ENCODE results near the gene BTBD18. TPM values are rescaled to one million over a fixed set of nuclear protein-coding genes. Genes with fewer than 3 reads are reported as not detected.
"Not testable (repeated sequence)": the region's sequence is repeated elsewhere in the genome, so short reads cannot be mapped to it uniquely, and the experiment has no call there.

Gene BTBD18
- total RNA-seq, 1 experiment from 2014 or later, result not detected

GRCh38 chr11:57729479-57729878, 22.1 kb downstream of the BTBD18 start:
- DNase-seq (ENCODE audit: low spot score), result no peak

- DNase-seq (ENCODE audit: low spot score), result no peak
These were observed 22.8 kb downstream of the BTBD18 start for GRCh38 chr11:57728829-57729228.

DNA sequence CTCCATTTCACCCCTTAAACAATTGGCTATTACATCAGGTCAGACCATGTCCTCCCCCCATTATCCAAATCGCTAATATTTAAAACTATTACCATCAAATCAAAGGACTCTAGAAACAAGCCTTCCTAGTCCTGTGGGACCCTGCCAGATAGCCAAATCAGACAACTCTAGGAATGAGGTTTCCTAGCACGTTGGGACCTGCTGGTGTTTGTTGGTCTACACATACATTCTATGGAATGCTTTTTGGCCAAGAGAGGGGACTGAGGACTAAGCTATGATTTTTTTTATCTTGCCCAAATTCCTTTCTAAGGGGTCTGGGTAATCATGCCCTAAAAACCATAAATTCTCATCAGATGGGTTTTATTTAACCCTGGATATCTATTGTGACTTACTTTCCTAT, 24.4 kb downstream of the BTBD18 start:
- DNase-seq (ENCODE audit: low spot score), result no peak

GRCh38 chr11:57716726-57717125, 34.9 kb downstream of the BTBD18 start:
- DNase-seq (ENCODE audit: low spot score), result not testable (repeated sequence)

- DNase-seq (ENCODE audit: low spot score), result no peak
These were observed 37.8 kb downstream of the BTBD18 start for GRCh38 chr11:57713835-57714234.

- DNase-seq (ENCODE audit: low spot score), result peak; percentile 99
These were observed 39.1 kb downstream of the BTBD18 start, which contains the start of gene TMX2 for GRCh38 chr11:57712256-57713150. TSS of gene TMX2 (plus strand) at chr11:57712593. CDS start at chr11:57712619, 26 bp downstream.

DNA sequence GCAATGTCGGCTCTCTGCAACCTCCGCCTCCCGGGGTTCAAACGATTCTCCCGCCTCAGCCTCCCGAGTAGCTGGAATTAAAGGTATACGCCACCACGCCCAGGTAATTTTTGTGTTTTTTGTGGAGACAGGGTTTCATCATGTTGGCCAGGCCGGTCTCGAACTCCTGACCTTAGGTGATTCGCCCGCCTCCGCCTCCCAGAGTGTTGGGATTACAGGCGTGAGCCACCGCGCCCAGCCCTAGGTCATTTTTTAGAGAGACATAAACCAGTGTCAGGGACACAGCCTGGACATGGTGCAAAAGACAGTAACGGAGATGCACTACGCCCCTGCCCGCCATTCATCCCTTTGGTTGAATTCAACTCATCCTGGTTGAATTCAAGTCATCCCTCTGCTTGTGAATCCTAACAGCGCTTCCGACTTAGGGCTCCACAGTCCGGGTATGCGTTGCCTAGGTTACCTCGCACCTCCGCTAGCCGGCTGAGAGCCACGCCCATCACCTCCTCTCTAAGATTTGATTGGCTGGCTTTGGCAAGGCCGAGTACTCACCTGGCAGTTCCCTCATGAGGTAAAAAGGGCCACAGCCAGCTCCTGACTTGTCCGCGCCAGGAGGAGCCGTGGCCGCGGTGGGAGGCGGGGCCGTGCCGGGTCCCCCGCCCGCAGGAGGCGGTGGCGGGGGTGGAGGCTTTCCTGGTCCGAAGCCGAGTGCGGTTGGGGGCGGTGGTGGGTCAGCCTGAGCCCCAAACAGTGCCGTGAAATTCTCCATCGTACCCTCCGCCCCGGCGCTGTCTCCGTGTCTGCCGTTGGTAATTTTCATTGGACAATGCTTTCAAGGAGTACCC, 40.0 kb downstream of the BTBD18 start, which contains the start of gene MED19:
Gene MED19, minus strand, starts transcription at position 802 of the 842 bp plus-strand sequence. Its CDS starts 36 bp downstream, at position 766.
- DNase-seq (ENCODE audit: low spot score), result peak; percentile 82

GRCh38 chr11:57709802-57710367, 41.7 kb downstream of the BTBD18 start:
- DNase-seq (ENCODE audit: low spot score), result no peak

- DNase-seq (ENCODE audit: low spot score), result not testable (repeated sequence)
These were observed 46.2 kb downstream of the BTBD18 start for GRCh38 chr11:57705432-57705831.

DNA sequence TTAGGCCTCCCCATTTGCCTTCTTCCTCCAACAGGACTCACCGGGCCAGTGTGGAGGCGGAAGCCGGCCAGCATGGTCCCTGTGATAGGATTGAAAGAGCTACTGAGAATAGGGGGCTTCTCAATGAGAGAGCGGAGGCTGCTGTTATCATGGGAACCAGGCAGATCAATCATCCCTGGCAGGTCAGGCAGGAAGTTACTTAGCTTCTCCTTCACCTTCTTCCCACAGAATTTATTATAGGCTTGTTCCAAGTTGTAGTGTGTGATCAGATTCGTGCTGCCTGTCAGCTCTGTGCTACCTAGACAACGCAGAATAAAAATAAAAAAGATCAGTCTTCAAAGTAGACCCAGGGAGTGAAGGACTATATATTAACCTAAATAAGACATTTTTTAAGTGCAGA, 46.7 kb downstream of the BTBD18 start:
- DNase-seq (ENCODE audit: low spot score), result no peak

DNA sequence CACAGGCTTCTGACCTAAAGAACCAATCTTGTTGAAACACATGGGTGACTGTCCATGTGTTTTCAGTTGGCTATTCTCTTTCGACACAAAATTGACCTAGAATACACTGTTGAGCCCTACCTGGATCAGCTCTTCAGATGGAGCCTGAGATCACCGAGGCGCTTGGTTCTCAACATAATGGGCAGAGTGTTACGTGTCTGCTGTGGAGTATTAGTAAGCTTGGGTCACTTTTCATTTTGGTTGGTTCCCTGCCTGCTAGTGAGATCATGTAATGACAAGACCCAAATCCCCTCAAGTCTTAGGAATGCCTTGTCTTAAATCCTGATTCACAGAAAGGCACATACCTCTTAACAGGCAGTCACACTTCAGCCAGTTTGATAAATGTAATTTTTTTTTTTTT, 48.3 kb downstream of the BTBD18 start:
- DNase-seq (ENCODE audit: low spot score), result no peak

- DNase-seq (ENCODE audit: low spot score), result no peak
These were observed 51.2 kb downstream of the BTBD18 start for GRCh38 chr11:57700425-57700824.

- DNase-seq (ENCODE audit: low spot score), result no peak
These were observed 51.8 kb downstream of the BTBD18 start for GRCh38 chr11:57699813-57700212.

DNA sequence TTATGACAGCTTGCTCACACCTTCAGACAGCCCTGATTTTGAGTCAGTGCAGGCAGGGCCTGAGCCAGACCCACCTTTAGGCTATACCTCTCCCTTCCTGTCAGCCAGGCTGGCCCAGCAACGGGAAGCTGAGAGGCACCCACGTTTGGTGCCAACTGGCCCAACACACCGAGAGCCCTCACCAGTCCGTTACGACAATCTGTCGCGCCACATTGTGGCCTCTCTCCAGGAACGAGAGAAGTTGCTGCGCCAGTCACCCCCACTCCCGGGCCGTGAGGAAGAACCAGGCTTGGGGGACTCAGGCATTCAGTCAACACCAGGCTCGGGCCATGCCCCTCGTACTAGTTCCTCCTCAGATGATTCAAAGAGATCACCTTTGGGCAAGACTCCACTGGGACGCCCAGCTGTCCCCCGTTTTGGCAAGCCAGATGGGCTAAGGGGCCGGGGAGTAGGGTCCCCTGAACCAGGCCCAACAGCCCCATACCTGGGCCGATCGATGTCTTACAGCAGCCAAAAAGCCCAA, 52.7 kb downstream of the BTBD18 start:
- DNase-seq (ENCODE audit: low spot score), result no peak

Other genes with a start within 250 kb of the BTBD18 start
- 3.5 and 6.0 TPM in 2 replicates for gene SLC43A1, start 236.1 kb downstream of the BTBD18 start, total RNA-seq (2014; rRNA removed; shearing (Covaris generic))
- gene TIMM10, start 221.1 kb downstream of the BTBD18 start, total RNA-seq (2014; rRNA removed; shearing (Covaris generic)), result 111 and 118 TPM in 2 replicates
- not detected in 2 replicates for gene SMTNL1, start 214.2 kb downstream of the BTBD18 start, total RNA-seq (2014; rRNA removed; shearing (Covaris generic))
- 103 and 149 TPM in 2 replicates for gene UBE2L6, start 184.1 kb downstream of the BTBD18 start, total RNA-seq (2014; rRNA removed; shearing (Covaris generic))
- 1.2 and 8.3 TPM in 2 replicates for gene SERPING1, start 154.1 kb downstream of the BTBD18 start, total RNA-seq (2014; rRNA removed; shearing (Covaris generic))
- 1.2 and 3.3 TPM in 2 replicates for gene YPEL4, start 101.9 kb downstream of the BTBD18 start, total RNA-seq (2014; rRNA removed; shearing (Covaris generic))
- gene CLP1, start 94.1 kb downstream of the BTBD18 start, total RNA-seq (2014; rRNA removed; shearing (Covaris generic)), result 24.4 and 27.5 TPM in 2 replicates
- gene ZDHHC5, start 83.7 kb downstream of the BTBD18 start, total RNA-seq (2014; rRNA removed; shearing (Covaris generic)), result 23.5 and 32.4 TPM in 2 replicates
- 25.3 and 29.7 TPM in 2 replicates for gene MED19, start 39.6 kb downstream of the BTBD18 start, total RNA-seq (2014; rRNA removed; shearing (Covaris generic))
- 128 and 142 TPM in 2 replicates for gene TMX2, start 39.2 kb downstream of the BTBD18 start, total RNA-seq (2014; rRNA removed; shearing (Covaris generic))
- gene SELENOH, start 10.3 kb downstream of the BTBD18 start, total RNA-seq (2014; rRNA removed; shearing (Covaris generic)), result 218 and 298 TPM in 2 replicates
- 50.0 and 56.3 TPM in 2 replicates for gene CTNND1, start 10.0 kb upstream of the BTBD18 start, total RNA-seq (2014; rRNA removed; shearing (Covaris generic))

All from H4 (cell line).